Mesenchymal stem cell (in vitro differentiated cells and primary cell): ENCODE measurements around the gene LDLRAD3.

Experiments used
- DNase-seq: peaks from one replicate; pipeline ENCODE4 v3.0.0-alpha.2; 2013
- H2AFZ ChIP-seq: one replicate; pipeline ENCODE4 v1.6.1; 2013; ENCODE audit warnings: low read depth, mild to moderate bottlenecking, control low read depth, inconsistent platforms, low read length, moderate library complexity
- H2AK5ac ChIP-seq: 2 replicates; pipeline ENCODE4 v1.6.1; 2013; ENCODE audit warnings: low read length, moderate library complexity, mild to moderate bottlenecking, inconsistent platforms; ENCODE audit not compliant: severe bottlenecking
- H2BK120ac ChIP-seq: one replicate; pipeline ENCODE4 v1.6.1; 2013; ENCODE audit warnings: low read depth, mild to moderate bottlenecking, inconsistent platforms, low read length, moderate library complexity
- H2BK12ac ChIP-seq, 2 experiments: one replicate each; pipeline ENCODE4 v1.6.1; 2013; ENCODE audit warnings: inconsistent platforms in 2 of 2, low read length in 2 of 2, mild to moderate bottlenecking in 2 of 2, moderate library complexity in 2 of 2, control low read depth in 1 of 2
- H2BK15ac ChIP-seq: one replicate; pipeline ENCODE4 v1.6.1; 2013; ENCODE audit warnings: mild to moderate bottlenecking, low read depth, inconsistent platforms; ENCODE audit not compliant: poor library complexity, severe bottlenecking
- H2BK5ac ChIP-seq: 2 replicates; pipeline ENCODE4 v1.6.1; 2013; ENCODE audit warnings: low read depth, mild to moderate bottlenecking, low read length, control low read depth, inconsistent platforms; ENCODE audit not compliant: poor library complexity, severe bottlenecking
- H3K14ac ChIP-seq, 2 experiments: one replicate each; pipeline ENCODE4 v1.6.1; 2013; ENCODE audit warnings: inconsistent platforms in 2 of 2, low read length in 2 of 2, control low read depth in 1 of 2, mild to moderate bottlenecking in 1 of 2, moderate library complexity in 1 of 2
- H3K18ac ChIP-seq, 2 experiments: one replicate each; pipeline ENCODE4 v1.6.1; 2013; ENCODE audit warnings: inconsistent platforms in 2 of 2, low read length in 2 of 2, control low read depth in 1 of 2, low read depth in 1 of 2, mild to moderate bottlenecking in 1 of 2
- H3K23ac ChIP-seq, 2 experiments: one replicate each; pipeline ENCODE4 v1.6.1; 2013; ENCODE audit warnings: inconsistent platforms in 2 of 2, low read length in 2 of 2, mild to moderate bottlenecking in 2 of 2, moderate library complexity in 2 of 2, control low read depth in 1 of 2
- H3K27ac ChIP-seq: 2 replicates; pipeline ENCODE4 v1.5.1; 2013; ENCODE audit warnings: mild to moderate bottlenecking, moderate library complexity, low read length, control low read depth, inconsistent platforms; ENCODE audit not compliant: poor library complexity, severe bottlenecking
- H3K27me3 ChIP-seq, 2 experiments: 2 replicates each; pipeline versions ENCODE4 v1.6.1 to v1.7.0; 2013; ENCODE audit warnings: low read length in 2 of 2, mild to moderate bottlenecking in 2 of 2, moderate library complexity in 2 of 2, control low read depth in 1 of 2, inconsistent platforms in 1 of 2; ENCODE audit not compliant: control insufficient read depth in 1 of 2, insufficient read depth in 1 of 2
- H3K36me3 ChIP-seq, 2 experiments: 2 replicates each; pipeline versions ENCODE4 v1.6.1 to v1.7.0; 2013; ENCODE audit warnings: low read length in 2 of 2, control low read depth in 1 of 2, inconsistent platforms in 1 of 2, low read depth in 1 of 2, mild to moderate bottlenecking in 1 of 2; ENCODE audit not compliant: insufficient read depth in 2 of 2, control insufficient read depth in 1 of 2
- H3K4ac ChIP-seq, 2 experiments: one replicate each; pipeline ENCODE4 v1.6.1; 2013; ENCODE audit warnings: inconsistent platforms in 2 of 2, low read length in 2 of 2, mild to moderate bottlenecking in 2 of 2, moderate library complexity in 2 of 2, control low read depth in 1 of 2, low read depth in 1 of 2
- H3K4me1 ChIP-seq: 2 replicates; pipeline ENCODE4 v1.6.1; 2013; ENCODE audit warnings: low read depth, low read length, control low read depth; ENCODE audit not compliant: control insufficient read depth, insufficient read depth
- H3K4me2 ChIP-seq: 2 replicates; pipeline ENCODE4 v1.6.1; 2013; ENCODE audit warnings: low read length, mild to moderate bottlenecking, inconsistent platforms; ENCODE audit not compliant: poor library complexity, severe bottlenecking
- H3K4me3 ChIP-seq, 2 experiments: 2 replicates each; pipeline versions ENCODE4 v1.5.1 to v1.7.0; 2013; ENCODE audit warnings: low read length in 2 of 2, mild to moderate bottlenecking in 2 of 2, control low read depth in 1 of 2, low read depth in 1 of 2; ENCODE audit not compliant: insufficient read depth in 1 of 2
- H3K79me1 ChIP-seq: replicated peaks from 2 replicates; pipeline ENCODE4 v1.6.1; 2013; ENCODE audit warnings: mild to moderate bottlenecking, control low read depth, low read length, inconsistent platforms; ENCODE audit not compliant: poor library complexity, severe bottlenecking
- H3K9ac ChIP-seq: 2 replicates; pipeline ENCODE4 v1.7.0; 2013; ENCODE audit warnings: mild to moderate bottlenecking, low read length, moderate library complexity
- H3K9me3 ChIP-seq: 2 replicates; pipeline ENCODE4 v1.7.0; 2013; ENCODE audit warnings: mild to moderate bottlenecking, low read length; ENCODE audit not compliant: control insufficient read depth
- H4K8ac ChIP-seq: one replicate; pipeline ENCODE4 v1.6.1; 2013; ENCODE audit warnings: inconsistent platforms, mild to moderate bottlenecking, low read length, moderate library complexity
- H4K91ac ChIP-seq: one replicate; pipeline ENCODE4 v1.6.1; 2013; ENCODE audit warnings: mild to moderate bottlenecking, low read length, inconsistent platforms
- WGBS: methylation state at CpG from one replicate; pipeline ENCODE4 v1.1.7; 2013; ENCODE audit warnings: mixed read lengths; 5-methylcytosine and 5-hydroxymethylcytosine counted together

LDLRAD3 gene

DNA sequence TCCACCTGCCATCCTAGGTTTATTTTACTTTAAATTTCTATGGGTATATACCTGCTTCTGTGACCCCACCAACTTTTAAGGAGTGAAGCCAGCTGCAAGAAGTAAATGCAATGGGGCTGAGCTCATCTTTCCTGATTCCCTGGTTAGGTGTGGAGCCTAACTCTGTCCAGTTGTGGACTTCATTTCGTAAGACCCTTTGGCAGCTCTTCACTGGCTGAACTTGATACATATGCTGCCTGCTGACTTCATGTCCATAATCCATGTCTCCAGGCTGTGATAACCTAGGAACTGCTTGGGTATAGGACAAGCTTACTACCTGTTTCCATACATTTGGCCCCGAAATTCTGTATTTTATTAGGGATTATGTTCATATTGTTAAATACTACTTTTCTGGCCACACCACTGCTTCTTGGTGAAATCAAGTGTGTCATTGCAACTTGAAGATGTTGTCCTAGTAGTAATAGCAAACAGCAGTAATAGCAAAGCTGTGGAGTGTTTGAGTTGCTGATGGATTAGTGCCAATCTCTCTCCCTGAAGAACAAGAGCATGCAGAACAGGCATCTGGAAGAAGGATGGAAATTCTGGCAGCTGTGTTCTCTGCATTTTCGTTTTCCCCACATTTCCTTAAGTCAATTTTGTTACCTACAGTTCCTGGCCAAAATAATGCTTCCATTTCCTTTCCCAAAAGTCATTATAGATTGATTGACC is 31.2 kb downstream of the LDLRAD3 start:
- Histone ChIP-seq H2BK15ac (no peak overlapping the region), H3K4me2 (no peak overlapping the region), H3K9me3 (peaks cover 14% of the 10 kb centered on the region), H2AK5ac (no peak overlapping the region), H3K18ac (no peak overlapping the region), H2AFZ (no peak overlapping the region), H3K14ac (no peak overlapping the region), H3K27me3 (no peaks in the 10 kb centered on the region), H3K27ac (no peak overlapping the region), H3K9ac (no peak overlapping the region), H3K79me1 (peaks cover 19% of the 10 kb centered on the region), H2BK5ac (no peak overlapping the region), H2BK120ac (no peak overlapping the region), H2BK12ac (no peak overlapping the region), H3K4ac (no peak overlapping the region), H4K8ac (no peak overlapping the region), H4K91ac (no peak overlapping the region), H3K23ac (no peak overlapping the region), H3K4me1 (peaks cover 4% of the 10 kb centered on the region), H3K4me3 (no peak overlapping the region), H3K36me3 (no peaks in the 10 kb centered on the region)
- 91% methylated on average over 1 of the region's 3 CpGs for WGBS
- DNase-seq = no peak

DNA sequence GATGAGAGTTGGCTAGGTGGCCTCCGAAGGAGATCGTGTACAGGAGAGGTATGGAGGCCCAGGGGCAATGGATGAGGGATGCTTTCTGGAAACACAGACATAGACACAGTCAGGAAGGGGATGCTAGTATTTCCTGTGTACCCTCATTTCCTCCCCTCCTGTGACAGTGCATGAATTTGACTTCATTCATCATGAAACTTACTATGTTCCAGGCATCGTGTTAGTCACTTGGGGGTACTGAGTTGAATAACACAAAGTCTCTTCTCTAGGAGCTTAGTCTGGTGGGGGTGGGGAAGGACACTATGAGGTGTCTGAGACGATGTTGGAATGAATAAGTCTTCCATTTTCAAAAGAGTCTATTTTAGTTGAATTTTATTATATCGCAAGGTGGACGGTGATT is 32.6 kb downstream of the LDLRAD3 start:
- H2BK12ac ChIP-seq = no peak overlapping the region
- no peaks in the 10 kb centered on the region for H3K36me3 ChIP-seq
- H3K18ac ChIP-seq = no peak overlapping the region
- no peak overlapping the region for H2AFZ ChIP-seq
- H3K9ac ChIP-seq = no peak overlapping the region
- no peak overlapping the region for H2BK15ac ChIP-seq
- peaks cover 20% of the 10 kb centered on the region for H3K79me1 ChIP-seq
- peaks cover 5% of the 10 kb centered on the region for H3K4me1 ChIP-seq
- H3K23ac ChIP-seq = no peak overlapping the region
- no peak overlapping the region for H3K27ac ChIP-seq
- no peak overlapping the region for H2BK120ac ChIP-seq
- no peak overlapping the region for H2AK5ac ChIP-seq
- no peak overlapping the region for H3K4me3 ChIP-seq
- no peak overlapping the region for H3K14ac ChIP-seq
- H4K91ac ChIP-seq = no peak overlapping the region
- DNase-seq = no peak
- no peak overlapping the region for H2BK5ac ChIP-seq
- no peak overlapping the region for H3K4me2 ChIP-seq
- H3K4ac ChIP-seq = no peak overlapping the region
- H4K8ac ChIP-seq = no peak overlapping the region
- WGBS = over 99% methylated on average over 6 of the region's 6 CpGs
- no peaks in the 10 kb centered on the region for H3K27me3 ChIP-seq
- H3K9me3 ChIP-seq = peaks cover 13% of the 10 kb centered on the region

DNA sequence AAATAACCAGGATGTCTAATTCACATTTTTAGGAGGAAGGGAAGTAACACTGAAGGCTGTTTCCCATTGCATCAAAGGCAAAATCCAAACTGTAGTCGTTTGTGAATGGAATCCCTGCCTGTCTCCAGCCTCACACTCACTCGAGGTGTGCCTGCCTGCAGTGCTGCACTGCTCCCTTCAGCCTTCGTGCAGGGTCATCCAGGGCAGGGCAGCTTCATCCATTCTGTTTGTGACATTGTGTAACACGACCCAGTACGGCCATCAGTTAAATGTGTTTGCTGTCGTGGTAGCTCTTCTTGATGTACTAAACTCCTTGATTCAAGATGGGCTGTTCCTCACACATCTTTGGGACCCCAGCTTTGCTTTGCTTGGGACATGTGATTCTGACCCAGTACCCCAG is 34.3 kb downstream of the LDLRAD3 start:
- Histone ChIP-seq H3K23ac (no peak overlapping the region), H3K9ac (no peak overlapping the region), H3K9me3 (peaks cover 11% of the 10 kb centered on the region), H2BK15ac (no peak overlapping the region), H3K27ac (no peak overlapping the region), H2BK120ac (no peak overlapping the region), H2BK5ac (no peak overlapping the region), H3K4me1 (peaks cover 7% of the 10 kb centered on the region), H2BK12ac (no peak overlapping the region), H3K4me2 (no peak overlapping the region), H2AFZ (no peak overlapping the region), H3K4me3 (no peak overlapping the region), H3K14ac (no peak overlapping the region), H3K36me3 (no peaks in the 10 kb centered on the region), H3K18ac (no peak overlapping the region), H3K27me3 (no peaks in the 10 kb centered on the region), H3K4ac (no peak overlapping the region), H3K79me1 (peaks cover 29% of the 10 kb centered on the region), H4K91ac (no peak overlapping the region), H4K8ac (no peak overlapping the region), H2AK5ac (no peak overlapping the region)
- 49% methylated on average over 6 of the region's 6 CpGs for WGBS
- no peak for DNase-seq

DNA sequence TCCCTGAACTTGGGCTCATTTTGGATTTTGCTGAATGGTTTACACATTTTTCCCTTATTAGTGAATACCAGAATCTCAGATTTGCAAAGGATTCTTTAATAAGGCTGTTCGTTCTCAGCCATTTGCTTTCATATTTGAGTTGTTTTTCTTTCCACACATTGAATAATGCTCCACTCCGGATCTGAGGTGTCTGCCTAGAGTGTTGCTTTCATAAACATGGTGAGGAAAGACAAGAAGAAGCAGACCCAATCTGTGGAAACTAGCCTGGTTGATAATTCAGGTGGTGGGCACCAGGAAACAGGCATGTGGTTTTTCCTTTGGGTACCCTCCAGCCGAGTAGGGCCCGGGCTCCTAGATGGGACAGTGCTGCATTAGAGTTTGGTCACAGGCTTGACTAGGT is 35.0 kb downstream of the LDLRAD3 start:
- Histone ChIP-seq H3K23ac (no peak overlapping the region), H3K4me2 (no peak overlapping the region), H2AK5ac (no peak overlapping the region), H2BK12ac (no peak overlapping the region), H3K4ac (no peak overlapping the region), H4K8ac (no peak overlapping the region), H2AFZ (no peak overlapping the region), H3K9ac (no peak overlapping the region), H3K18ac (no peak overlapping the region), H3K9me3 (peaks cover 8% of the 10 kb centered on the region), H3K4me3 (no peak overlapping the region), H3K27me3 (no peaks in the 10 kb centered on the region), H3K14ac (no peak overlapping the region), H3K27ac (no peak overlapping the region), H3K79me1 (peaks cover 29% of the 10 kb centered on the region), H2BK120ac (no peak overlapping the region), H4K91ac (no peak overlapping the region), H2BK5ac (no peak overlapping the region), H2BK15ac (no peak overlapping the region), H3K4me1 (peaks cover 7% of the 10 kb centered on the region), H3K36me3 (no peaks in the 10 kb centered on the region)
- DNase-seq = no peak
- 92% methylated on average over 4 of the region's 4 CpGs for WGBS
